ENCODE data around the gene ZNF638.
"Not testable (repeated sequence)": the region's sequence is repeated elsewhere in the genome, so short reads cannot be mapped to it uniquely, and the experiment has no call there.

ZNF638 gene

GRCh38 chr2:71410696-71411095 lies 79.1 kb downstream of the ZNF638 start (continued):
- TF ChIP-seq TSHZ2 (CRISPR knock-in tag; IDR thresholded peaks at IDR 0.05) (no peak), PATZ1 (CRISPR knock-in tag; IDR thresholded peaks at IDR 0.05; ENCODE audit: borderline replicate concordance) (no peak), ZNF70 (CRISPR knock-in tag; IDR thresholded peaks at IDR 0.05) (no peak)

- not testable (repeated sequence) for ATAC-seq
These were observed 85.3 kb downstream of the ZNF638 start for GRCh38 chr2:71416866-71417265.

GRCh38 chr2:71417300-71418202 lies 86.0 kb downstream of the ZNF638 start:
- TF ChIP-seq OSR1 (CRISPR knock-in tag; IDR thresholded peaks at IDR 0.05) (no peak), SNAI2 (CRISPR knock-in tag; IDR thresholded peaks at IDR 0.05) (no peak), ESRRG (CRISPR knock-in tag; IDR thresholded peaks at IDR 0.05) (no peak), ZFP30 (CRISPR knock-in tag; IDR thresholded peaks at IDR 0.05) (no peak), BACH2 (CRISPR knock-in tag; IDR thresholded peaks at IDR 0.05; ENCODE audit: borderline replicate concordance) (no peak), CSRNP3 (CRISPR knock-in tag; IDR thresholded peaks at IDR 0.05) (no peak), ZNF8 (CRISPR knock-in tag; IDR thresholded peaks at IDR 0.05) (no peak), TSHZ2 (CRISPR knock-in tag; IDR thresholded peaks at IDR 0.05) (no peak), PPARA (CRISPR knock-in tag; IDR thresholded peaks at IDR 0.05; ENCODE audit: borderline replicate concordance) (no peak), TOX (CRISPR knock-in tag; IDR thresholded peaks at IDR 0.05; ENCODE audit: borderline replicate concordance) (no peak), ZNF70 (CRISPR knock-in tag; IDR thresholded peaks at IDR 0.05) (no peak), CSDC2 (CRISPR knock-in tag; IDR thresholded peaks at IDR 0.05) (no peak), GLIS3 (CRISPR knock-in tag; IDR thresholded peaks at IDR 0.05) (no peak), TCF4 (CRISPR knock-in tag; IDR thresholded peaks at IDR 0.05; ENCODE audit: borderline replicate concordance) (no peak), ARNTL (CRISPR knock-in tag; IDR thresholded peaks at IDR 0.05; ENCODE audit: borderline replicate concordance, low read depth) (no peak), ISL1 (CRISPR knock-in tag; IDR thresholded peaks at IDR 0.05) (no peak)
- no peak for ATAC-seq

GRCh38 chr2:71419145-71419544 lies 87.6 kb downstream of the ZNF638 start:
- no peak for TF ChIP-seq GLIS3 (CRISPR knock-in tag; IDR thresholded peaks at IDR 0.05)
- no peak for TF ChIP-seq ZFP30 (CRISPR knock-in tag; IDR thresholded peaks at IDR 0.05)
- no peak for TF ChIP-seq OSR1 (CRISPR knock-in tag; IDR thresholded peaks at IDR 0.05)
- TF ChIP-seq ZNF70 (CRISPR knock-in tag; IDR thresholded peaks at IDR 0.05): no peak
- no peak for TF ChIP-seq SNAI2 (CRISPR knock-in tag; IDR thresholded peaks at IDR 0.05)
- no peak for ATAC-seq
